ENCODE measurements around the gene PANK1. TPM values are rescaled to one million over a fixed set of nuclear protein-coding genes. Genes with fewer than 3 reads are reported as not detected.

PANK1 gene
- total and polyA plus RNA-seq, 2 donors (not counting 3 experiments of a cell fraction or from before 2014, with no cell fraction given), result 2.0 to 6.3 TPM

DNA sequence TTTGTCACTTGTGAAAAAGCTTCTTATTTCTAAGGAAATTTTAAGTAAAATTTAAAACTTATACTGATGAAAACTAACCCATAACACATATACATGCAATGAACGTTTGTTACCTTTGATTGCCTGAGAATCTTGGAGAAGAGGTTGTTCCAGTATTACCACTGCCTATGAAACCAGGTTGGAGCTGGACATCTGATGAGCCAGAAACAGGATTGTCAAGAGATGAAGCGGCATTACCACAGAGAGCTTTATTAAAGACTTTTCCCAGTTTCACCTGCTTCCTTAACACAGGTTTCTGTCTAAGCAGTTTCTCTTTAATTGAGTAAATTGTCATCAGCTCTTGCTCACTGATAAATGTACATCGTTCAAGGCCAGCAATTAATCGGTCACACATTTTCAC, 47.4 kb upstream of the PANK1 start:
- no peaks in the 10 kb centered on the region for H3K9me3 ChIP-seq (replicated peaks; ENCODE audit: control insufficient read depth, insufficient read depth, low read length)

More for the DNA sequence above, 47.4 kb upstream of the PANK1 start:
- Histone ChIP-seq H3K79me2 (ENCODE audit: control insufficient read depth, insufficient read depth, low read length) (no peaks in the 10 kb centered on the region), H3K27me3 (ENCODE audit: control insufficient read depth in 2 of 2, insufficient read depth in 2 of 2, low read length in 2 of 2) (no peaks in the 10 kb centered on the region), H3K4me1 (ENCODE audit: control insufficient read depth, extremely low read depth, insufficient read depth, low read length) (no peaks in the 10 kb centered on the region), H4K20me1 (replicated peaks; ENCODE audit: control insufficient read depth, extremely low read depth, insufficient read depth, low read length) (no peaks in the 10 kb centered on the region), H3K27ac (ENCODE audit: insufficient read depth, low read depth, low read length) (no peak overlapping the region), H3K9me1 (replicated peaks; ENCODE audit: control insufficient read depth, extremely low read depth, insufficient read depth, low read length) (no peaks in the 10 kb centered on the region), H3K4me3 (replicated peaks in 1 of 3; ENCODE audit: insufficient read depth in 1 of 3, low read depth in 1 of 3, low read length in 3 of 3) (no peak overlapping the region), H3K9ac (replicated peaks; ENCODE audit: extremely low read depth, insufficient read depth, low read length) (no peak overlapping the region), H3K4me2 (ENCODE audit: insufficient read depth, low read length) (no peak overlapping the region), H3K36me3 (ENCODE audit: control insufficient read depth in 2 of 2, extremely low read depth in 1 of 2, insufficient read depth in 2 of 2, low read length in 2 of 2) (no peaks in the 10 kb centered on the region), H2AFZ (ENCODE audit: low read depth, low read length) (no peak overlapping the region)
- TF ChIP-seq MYC (IDR thresholded peaks at IDR 0.05; ENCODE audit: low read depth, low read length) (no peak), POLR2AphosphoS5 (IDR thresholded peaks at IDR 0.05; ENCODE audit: insufficient read depth, low read depth, low read length) (no peak), GATA2 (IDR thresholded peaks at IDR 0.05; ENCODE audit: insufficient read depth, insufficient read length, low read depth, low read length) (no peak), FOS (IDR thresholded peaks at IDR 0.05; ENCODE audit: borderline replicate concordance, insufficient read depth, low read length) (no peak), MAX (IDR thresholded peaks at IDR 0.05; ENCODE audit: insufficient read depth, insufficient read length) (no peak), CTCF (IDR thresholded peaks at IDR 0.05; ENCODE audit: extremely low read depth in 1 of 2, insufficient read depth in 1 of 2, low read depth in 1 of 2, low read length in 2 of 2) (no peak), POLR2A (IDR thresholded peaks at IDR 0.05; ENCODE audit: low read depth, low read length) (no peak), JUN (IDR thresholded peaks at IDR 0.05; ENCODE audit: borderline replicate concordance, insufficient read depth, insufficient read length, low read depth) (no peak), EZH2 (IDR thresholded peaks at IDR 0.05; ENCODE audit: borderline replicate concordance, low read depth, low read length, severe bottlenecking) (no peak)
- dilution Hi-C loops (cut with MboI; ENCODE audit: extremely low pct_ligation_motif_present, low sequenced_read_pairs) (no loop called here), intact Hi-C loops (cut with micrococcal nuclease) (no loop called here)
- ChIA-PET CTCF (interaction anchor here (2.6 kb wide), 1 partner anchor 9 kb away, joined by 7 read pairs; the partner anchor contains the start of gene KIF20B), POLR2A (no interaction called here)
- no peak for FAIRE-seq
- no TSS peak for BruUV-seq (replicated peaks)
- DNase-seq (ENCODE audit: low read depth, low spot score), result no peak

Measured in endothelial cell of umbilical vein (primary cell).